GM18507 (cell line): Measurements from ENCODE around the gene PM20D2.
"Not testable (repeated sequence)": the region's sequence is repeated elsewhere in the genome, so short reads cannot be mapped to it uniquely, and the experiment has no call there.

Experiments
- DNase-seq: peaks from one replicate; pipeline ENCODE4 v3.0.0; 2011; ENCODE audit warnings: low read depth; ENCODE audit not compliant: insufficient read length; ENCODE audit errors: extremely low spot score
- FAIRE-seq: peaks from 2 replicates; lab custom pipeline; 2011; peaks lifted over from hg19 to GRCh38; lab: Jason Lieb, UNC

The PM20D2 gene, protein sequence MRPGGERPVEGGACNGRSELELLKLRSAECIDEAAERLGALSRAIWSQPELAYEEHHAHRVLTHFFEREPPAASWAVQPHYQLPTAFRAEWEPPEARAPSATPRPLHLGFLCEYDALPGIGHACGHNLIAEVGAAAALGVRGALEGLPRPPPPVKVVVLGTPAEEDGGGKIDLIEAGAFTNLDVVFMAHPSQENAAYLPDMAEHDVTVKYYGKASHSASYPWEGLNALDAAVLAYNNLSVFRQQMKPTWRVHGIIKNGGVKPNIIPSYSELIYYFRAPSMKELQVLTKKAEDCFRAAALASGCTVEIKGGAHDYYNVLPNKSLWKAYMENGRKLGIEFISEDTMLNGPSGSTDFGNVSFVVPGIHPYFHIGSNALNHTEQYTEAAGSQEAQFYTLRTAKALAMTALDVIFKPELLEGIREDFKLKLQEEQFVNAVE

DNA sequence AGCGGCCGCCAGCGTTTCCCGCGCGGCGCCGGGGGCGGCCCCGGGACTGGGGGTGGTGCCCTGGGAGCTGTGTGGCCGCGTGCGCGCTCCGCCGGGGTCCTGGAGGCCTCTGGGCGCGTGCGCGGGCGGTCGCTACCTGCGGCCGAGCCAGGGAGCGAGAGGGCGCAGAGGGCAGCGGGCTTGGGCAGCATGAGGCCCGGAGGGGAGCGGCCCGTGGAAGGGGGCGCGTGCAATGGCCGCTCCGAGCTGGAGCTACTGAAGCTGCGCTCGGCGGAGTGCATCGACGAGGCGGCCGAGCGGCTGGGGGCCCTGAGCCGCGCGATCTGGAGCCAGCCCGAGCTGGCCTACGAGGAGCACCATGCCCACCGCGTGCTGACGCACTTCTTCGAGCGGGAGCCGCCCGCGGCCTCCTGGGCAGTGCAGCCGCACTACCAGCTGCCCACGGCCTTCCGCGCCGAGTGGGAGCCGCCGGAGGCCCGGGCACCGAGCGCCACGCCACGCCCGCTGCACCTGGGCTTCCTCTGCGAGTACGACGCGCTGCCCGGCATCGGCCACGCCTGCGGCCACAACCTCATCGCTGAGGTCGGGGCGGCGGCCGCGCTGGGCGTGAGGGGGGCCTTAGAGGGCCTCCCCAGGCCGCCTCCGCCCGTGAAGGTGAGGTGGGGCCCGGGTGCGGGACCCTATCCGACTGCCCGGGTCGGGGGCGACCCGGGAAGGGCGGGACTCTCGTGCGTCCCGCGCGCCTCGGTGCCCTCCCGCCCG, at the start of gene PM20D2:
Gene PM20D2 (plus strand): TSS at position 100 of the 762 bp plus-strand sequence. CDS start 90 bp downstream, at position 190.
- DNase-seq = peak; percentile 62
- no peak for FAIRE-seq

DNA sequence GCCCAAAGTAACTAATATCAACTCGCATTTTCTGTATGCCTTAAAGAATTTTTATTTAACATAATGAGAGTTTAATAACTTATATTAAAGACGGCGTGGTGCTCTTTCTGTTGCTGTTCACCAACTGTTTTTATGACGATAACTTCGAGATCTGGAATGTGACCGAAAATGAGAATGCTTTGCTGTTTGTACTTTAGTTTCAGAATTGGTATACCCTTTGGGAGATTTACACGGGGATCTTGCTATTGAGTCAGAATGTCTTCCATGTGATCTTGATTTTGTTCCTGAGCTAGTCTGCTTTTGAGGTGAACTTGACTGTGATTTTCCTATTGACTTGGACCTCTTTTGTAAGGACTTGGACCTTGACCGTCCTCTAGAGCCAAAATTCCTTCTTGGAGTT, 47.4 kb upstream of the PM20D2 start:
- DNase-seq (no peak), FAIRE-seq (peak; percentile 82)

DNA sequence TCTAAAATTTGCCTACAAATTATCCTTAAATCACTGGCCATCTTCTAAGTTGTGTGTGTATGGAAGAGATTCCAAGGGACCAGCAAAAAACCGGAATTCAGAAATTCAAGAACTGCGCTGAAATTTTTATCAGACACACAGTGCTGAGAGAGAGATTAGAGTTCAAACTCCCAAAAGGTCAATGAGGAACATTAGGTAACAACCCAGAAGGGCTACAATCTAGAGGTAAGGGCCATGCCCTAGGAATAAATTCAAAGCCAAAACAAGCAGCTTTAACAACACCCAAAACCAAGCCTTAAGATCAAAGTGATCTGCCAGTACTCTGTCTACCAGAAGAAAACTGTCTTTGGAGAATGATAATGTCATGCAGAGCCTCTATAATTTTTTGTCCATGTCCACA, 45.7 kb upstream of the PM20D2 start:
- FAIRE-seq = no peak
- DNase-seq = no peak

DNA sequence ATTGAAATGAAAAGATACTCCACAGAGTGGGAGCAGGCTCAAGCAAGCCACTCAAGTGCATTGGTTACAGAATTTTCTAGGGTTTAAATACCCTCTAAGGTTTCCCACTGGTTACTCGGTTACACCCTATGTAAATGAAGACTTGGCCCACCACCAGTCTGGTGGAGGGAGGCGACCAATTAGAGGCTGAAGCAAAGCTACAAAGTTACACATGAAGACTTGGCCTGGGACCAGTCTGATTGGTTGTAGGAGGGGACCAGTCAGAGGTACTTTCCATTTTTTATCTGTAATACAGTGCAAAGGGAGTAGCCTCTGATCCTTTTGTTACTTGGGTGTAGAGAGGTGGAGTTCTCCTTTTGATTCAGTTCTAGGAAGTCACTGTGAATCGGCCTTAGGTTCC, 35.6 kb upstream of the PM20D2 start:
- FAIRE-seq (no peak), DNase-seq (no peak)

DNA sequence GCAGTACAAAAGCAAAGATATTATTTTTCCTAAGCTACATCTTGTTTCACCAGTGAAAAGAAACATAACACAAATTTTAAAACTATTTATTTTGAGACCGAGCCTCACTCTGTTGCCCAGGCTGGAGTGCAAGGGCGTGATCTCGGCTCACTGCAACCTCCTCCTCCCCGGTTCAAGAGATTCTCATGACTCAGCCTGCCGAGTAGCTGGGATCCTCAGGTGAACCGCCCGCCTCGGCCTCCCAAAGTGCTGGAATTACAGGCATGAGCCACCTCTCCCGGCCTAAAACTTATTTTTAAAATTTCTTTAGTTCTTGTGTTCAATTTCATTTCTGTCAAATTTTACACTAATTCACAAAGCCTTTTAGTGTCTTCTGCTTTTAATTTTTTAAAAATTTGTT, 33.9 kb upstream of the PM20D2 start:
- DNase-seq (no peak), FAIRE-seq (no peak)

DNA sequence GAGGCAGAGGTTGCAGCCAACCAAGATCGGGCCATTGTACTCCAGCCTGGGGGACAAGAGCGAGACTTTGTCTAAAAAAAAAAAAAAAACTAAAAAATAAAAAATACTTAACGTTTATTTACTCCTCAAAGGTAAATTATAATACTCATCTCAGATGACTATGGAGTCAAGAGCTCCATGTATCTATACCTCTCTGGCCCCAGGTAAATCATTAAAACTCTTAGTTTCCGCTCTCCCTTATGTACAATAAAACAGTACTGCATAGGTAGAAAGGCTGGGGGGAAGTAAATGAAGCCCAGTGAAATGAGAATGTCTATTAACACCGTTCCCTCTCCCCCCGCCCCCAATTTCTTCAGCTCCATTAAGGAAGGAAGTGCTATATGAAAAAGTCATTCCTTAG, 29.2 kb upstream of the PM20D2 start:
- DNase-seq = no peak
- no peak for FAIRE-seq

DNA sequence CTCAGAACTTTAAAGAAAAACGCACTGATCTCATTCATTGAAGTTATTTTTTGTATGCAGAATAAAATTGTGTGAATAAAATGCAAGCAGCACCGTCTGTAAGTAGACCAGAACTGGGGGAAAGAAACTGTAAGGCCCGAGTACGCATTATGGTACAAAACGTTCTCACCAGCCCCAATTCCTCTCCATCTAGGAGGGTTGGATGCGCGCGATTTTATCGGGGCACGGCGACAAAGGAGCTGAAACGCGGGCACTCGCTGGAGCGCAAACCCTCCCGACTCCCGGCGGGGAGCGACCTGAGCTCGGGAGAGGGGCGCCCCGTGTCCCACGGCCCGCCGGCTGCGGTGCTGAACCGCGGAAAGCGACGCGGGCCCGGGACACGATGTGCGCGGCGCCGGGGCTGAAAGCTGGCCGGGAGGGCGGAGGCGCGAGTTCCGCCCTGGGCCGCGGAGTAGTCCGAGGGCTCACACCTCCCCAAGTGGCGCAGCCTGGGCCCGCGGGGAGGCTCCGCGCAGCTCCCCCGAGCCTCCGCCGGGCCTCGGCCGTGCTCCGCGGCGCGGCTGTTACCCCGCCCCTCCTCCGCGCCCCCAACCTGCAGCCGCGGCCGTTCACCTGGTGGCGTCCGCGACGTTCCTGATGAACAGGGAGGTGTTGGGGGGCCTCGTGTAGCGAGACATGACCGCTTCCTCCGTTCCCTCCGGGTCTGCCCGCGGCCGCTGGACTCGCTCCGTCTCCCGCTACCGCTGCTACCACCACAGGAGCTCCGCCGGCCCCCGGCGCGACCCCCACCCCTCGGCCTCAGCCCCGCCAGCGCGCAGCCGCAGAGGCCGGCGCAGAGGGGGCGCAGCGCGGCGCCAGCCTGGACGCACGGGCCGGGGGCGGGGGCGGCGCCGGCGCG, 28.4 kb upstream of the PM20D2 start, which contains the start of gene SRSF12:
Gene SRSF12 (minus strand): TSS at position 861 of the 898 bp plus-strand sequence. CDS start 184 bp downstream, at position 677.
- FAIRE-seq (peak; percentile 50), DNase-seq (peak; percentile 69)

DNA sequence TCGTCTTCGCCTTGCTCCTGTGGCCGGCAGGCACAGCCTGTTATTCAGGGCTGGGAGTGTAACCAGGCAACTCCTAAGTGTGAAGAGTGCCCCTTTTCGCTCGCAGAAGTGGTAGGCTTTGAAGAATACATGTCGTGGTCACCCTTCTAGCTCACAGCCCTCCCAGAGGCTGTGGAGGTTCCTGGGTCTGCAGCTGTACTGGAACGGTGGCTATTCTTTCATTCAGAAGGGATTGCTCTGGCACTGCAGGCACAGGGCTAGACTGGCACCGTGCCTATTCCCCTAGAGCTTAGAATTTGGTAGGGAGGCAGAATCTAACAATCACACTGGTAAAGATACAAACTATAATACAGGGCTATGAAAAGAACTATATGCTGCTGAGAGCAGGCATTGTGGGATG, 26.9 kb upstream of the PM20D2 start:
- DNase-seq (no peak), FAIRE-seq (no peak)

DNA sequence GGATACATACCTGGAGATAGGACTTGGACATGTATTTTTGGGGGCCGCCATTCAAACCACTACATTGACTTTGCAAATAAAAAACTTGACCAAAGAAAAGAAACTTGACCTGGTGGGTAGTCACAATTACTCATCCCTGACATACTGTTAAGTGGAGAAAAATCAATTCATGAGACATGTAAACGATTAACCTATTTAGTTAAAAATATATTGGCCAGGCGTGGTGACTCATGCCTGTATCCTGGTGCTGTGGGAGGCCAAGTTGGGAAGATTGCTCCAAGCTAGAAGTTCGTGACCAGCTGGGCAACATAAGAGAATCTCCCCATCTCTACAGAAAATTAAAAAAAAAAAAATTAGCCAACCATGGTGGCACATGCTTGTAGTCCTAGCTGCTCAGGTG, 25.5 kb upstream of the PM20D2 start:
- no peak for DNase-seq
- no peak for FAIRE-seq

DNA sequence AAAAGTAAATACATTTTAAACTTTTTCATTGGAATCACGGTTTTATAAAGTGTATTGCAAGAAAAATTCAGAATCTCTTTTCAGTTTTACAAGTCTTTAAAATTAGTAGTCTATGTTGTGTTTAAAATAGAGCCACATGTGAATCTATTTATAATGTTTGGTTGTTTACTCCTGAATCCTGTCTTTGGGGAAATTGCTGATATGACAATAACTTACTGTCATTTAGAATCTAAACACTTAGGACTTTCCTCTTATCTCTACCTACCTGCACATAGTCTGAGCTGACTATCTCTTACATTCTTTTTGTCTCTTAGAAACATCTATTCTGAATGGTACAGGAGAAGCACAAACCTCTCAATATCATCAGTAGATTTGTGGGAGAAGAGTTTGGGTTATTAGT, 23.9 kb upstream of the PM20D2 start:
- DNase-seq = no peak
- no peak for FAIRE-seq

DNA sequence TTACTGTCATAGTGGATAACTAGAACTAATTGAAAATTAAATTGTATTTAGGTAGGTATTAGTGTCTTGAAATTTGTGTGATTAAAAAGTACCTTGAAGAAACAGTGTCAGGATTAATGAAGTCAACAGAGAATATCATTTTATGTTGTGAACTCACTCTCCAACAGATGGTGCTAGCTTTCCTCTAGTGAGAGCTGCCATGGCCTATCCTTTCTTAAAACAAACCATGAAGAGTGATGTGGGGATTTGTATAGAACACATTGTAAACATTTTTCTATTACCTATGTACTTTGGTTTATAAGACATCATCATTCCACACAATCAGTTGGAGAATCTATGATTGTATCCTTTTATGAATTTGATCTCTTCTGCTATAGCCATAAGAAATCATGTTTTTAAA, 23.2 kb upstream of the PM20D2 start:
- DNase-seq = no peak
- peak; percentile 78 for FAIRE-seq

DNA sequence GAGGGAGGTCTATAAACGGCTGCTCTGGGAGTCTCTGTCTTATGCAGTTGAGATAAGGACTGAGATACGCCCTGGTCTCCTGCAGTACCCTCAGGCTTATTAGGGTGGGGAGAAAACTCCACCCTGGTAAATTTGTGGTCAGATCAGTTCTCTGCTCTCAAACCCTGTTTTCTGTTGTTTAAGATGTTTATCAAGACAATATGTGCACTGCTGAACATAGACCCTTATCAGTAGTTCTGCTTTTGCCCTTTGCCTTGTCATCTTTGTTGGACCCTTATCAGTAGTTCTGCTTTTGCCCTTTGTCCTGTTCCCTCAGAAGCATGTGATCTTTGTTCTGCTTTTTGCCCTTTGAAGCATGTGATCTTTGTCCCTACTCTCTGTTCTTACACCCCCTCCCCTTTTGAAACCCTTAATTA, 17.6 kb upstream of the PM20D2 start:
- not testable (repeated sequence) for DNase-seq, FAIRE-seq

DNA sequence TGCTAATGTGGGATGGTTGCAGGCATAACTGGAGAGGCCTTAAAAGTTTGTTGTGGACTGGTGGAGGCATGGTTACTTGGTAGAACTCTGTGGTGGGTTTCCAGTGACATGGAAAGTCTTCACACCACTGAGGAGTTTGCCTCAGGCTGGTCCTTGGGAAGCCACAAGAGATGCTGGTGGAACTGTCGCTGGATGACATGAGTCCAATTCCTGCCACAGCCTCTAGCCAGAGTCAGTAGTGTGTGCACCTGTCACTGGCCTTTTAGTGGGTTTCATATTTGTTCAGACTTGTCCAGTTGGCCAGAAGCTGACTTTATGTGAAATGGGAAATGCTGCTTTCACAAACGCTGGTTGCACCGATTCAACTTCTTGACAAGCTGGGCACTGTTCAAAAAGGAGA, 14.3 kb upstream of the PM20D2 start:
- DNase-seq = no peak
- no peak for FAIRE-seq

DNA sequence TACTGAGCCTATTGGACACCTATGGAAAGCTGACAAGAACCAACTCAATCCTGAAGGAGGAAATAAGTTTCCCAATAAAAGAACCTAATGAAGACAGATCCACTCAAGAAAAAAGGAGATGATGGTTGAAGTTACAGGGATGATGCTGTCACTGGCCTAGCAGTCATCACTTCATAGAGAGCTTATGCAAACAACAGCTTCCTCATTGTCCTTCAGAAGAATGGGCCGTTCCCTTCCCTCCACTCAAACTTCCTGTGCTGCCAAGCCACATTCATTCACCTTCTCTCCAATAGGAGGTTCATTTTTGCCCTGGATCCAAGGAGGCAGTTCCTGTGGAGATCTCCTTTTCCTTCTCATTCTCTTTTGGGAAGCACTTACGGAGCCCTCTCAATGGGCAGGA, 13.8 kb upstream of the PM20D2 start:
- no peak for DNase-seq
- FAIRE-seq = no peak

DNA sequence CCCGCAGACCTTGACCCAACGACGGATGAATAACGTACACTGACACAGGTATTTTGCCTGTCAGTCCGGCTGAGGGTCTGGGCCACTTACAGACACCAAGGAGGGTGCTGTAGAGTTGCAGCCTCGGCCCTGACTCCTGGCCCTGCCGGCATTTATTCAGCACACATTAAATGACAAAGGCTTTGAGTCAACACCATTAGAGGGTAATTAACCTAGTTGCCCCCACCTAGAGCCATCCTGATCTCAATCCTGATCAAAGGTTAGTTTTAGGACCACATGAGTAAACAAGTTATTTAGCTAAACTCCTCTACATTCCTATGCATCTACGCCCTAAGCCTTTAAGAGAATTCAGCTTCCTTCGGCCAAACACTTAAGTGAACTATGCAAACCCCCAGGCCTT, 11.9 kb upstream of the PM20D2 start:
- FAIRE-seq (no peak), DNase-seq (no peak)

DNA sequence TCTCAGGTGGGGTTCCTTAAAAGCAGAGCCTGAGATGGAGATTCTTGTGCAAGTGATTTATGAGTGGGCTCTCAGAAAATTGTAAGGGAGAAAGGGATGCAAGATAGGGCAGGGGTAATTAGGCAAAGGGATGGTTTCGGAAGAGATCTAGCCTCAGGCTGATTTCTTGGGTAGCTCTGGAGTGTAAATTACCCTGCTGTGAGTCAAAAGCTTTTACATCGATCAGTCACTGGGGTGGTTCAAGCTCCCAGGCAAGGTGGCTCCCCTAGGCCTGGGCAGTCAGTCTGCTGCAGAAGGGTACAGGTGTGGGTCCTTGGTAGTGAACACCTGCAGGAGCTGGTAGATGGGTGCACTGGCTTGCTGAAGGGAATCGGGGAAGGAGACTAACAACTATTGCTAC, 11.1 kb upstream of the PM20D2 start:
- DNase-seq = no peak
- no peak for FAIRE-seq

DNA sequence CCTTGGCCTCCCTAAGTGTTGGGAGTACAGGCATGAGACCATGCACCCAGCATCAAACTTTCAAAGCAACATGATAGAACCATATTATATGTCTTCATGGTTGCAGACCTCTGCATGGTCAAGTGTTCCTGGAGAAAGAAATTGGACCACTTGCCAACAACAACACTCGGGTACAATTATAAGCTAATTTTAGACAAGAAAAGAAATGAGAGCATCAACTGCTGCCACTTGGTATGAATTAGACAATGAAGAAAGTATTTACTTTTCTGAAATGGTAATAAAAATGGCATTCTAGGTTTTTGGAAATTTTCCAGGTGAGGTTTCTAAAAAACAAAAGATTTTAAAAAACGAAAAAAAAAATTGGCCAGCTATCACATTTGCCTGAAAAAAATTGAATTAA, 7.7 kb upstream of the PM20D2 start:
- DNase-seq = no peak
- FAIRE-seq = no peak

DNA sequence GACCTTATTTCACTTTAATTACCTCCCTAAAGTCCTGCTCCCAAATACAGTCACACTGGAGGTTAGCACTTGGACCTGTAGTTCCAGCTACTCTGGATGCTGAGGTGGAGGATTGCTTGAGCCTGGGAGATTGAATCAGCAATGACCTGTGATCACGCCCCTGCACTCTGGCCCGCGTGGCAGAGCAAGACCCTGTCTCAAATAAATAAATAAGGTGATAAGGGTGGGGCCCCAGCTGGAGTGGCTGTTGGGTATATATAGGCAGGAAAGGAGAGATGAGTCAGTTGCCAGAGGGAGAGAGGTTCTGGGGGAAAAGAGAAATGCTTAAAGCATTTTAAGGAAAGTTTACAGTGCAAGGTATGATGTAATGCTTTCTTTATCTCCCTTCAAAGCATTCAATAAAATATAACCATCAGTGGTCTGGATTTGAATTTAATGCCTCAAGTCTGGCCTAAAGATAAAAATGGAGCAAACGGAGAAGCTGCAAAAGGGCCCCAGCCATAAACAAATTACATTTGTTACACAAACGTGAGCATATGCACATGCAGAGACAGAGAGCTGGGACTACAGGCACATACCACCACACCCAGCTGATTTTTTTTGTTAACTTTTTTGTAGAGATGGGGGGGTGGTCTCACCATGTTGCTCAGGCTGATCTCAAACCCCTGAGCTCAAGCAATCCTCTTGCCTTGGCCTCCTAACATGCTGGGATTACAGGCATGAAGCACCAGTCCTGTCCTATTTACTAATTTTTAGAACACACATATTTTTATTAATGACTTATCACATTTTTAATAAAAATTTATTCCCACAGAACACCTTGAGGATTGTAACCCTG, 6.1 kb upstream of the PM20D2 start:
- DNase-seq (no peak), FAIRE-seq (no peak)
